Mesodermal cell (in vitro differentiated cells): ENCODE data around the gene CCND1.

Source experiments
- H3K27ac ChIP-seq: 2 replicates; pipeline ENCODE4 v1.7.0; 2013; ENCODE audit warnings: mild to moderate bottlenecking, low read depth, low read length, moderate library complexity; ENCODE audit not compliant: severe bottlenecking
- H3K36me3 ChIP-seq: 2 replicates; pipeline ENCODE4 v1.7.1; 2013; ENCODE audit warnings: mild to moderate bottlenecking, low read length, moderate library complexity; ENCODE audit not compliant: control insufficient read depth, insufficient read depth
- H3K4me1 ChIP-seq: one replicate; pipeline ENCODE4 v1.7.1; 2013; ENCODE audit warnings: mild to moderate bottlenecking, low read length; ENCODE audit not compliant: insufficient read depth, control insufficient read depth, poor library complexity, severe bottlenecking
- H3K4me3 ChIP-seq: 2 replicates; pipeline ENCODE4 v1.7.0; 2013; ENCODE audit warnings: low read length, control low read depth, mild to moderate bottlenecking; ENCODE audit not compliant: insufficient read depth, poor library complexity, severe bottlenecking; ENCODE audit errors: extremely low read depth
- H3K9me3 ChIP-seq: 2 replicates; pipeline ENCODE4 v1.7.1; 2013; ENCODE audit warnings: mild to moderate bottlenecking, low read length, moderate library complexity; ENCODE audit not compliant: control insufficient read depth
- WGBS, 2 experiments: methylation state at CpG; one replicate each; pipeline ENCODE4 v1.1.5; 2013; ENCODE audit warnings: missing lambda C conversion rate in 2 of 2; ENCODE audit not compliant: insufficient coverage in 2 of 2; 5-methylcytosine and 5-hydroxymethylcytosine counted together

CCND1 gene

DNA sequence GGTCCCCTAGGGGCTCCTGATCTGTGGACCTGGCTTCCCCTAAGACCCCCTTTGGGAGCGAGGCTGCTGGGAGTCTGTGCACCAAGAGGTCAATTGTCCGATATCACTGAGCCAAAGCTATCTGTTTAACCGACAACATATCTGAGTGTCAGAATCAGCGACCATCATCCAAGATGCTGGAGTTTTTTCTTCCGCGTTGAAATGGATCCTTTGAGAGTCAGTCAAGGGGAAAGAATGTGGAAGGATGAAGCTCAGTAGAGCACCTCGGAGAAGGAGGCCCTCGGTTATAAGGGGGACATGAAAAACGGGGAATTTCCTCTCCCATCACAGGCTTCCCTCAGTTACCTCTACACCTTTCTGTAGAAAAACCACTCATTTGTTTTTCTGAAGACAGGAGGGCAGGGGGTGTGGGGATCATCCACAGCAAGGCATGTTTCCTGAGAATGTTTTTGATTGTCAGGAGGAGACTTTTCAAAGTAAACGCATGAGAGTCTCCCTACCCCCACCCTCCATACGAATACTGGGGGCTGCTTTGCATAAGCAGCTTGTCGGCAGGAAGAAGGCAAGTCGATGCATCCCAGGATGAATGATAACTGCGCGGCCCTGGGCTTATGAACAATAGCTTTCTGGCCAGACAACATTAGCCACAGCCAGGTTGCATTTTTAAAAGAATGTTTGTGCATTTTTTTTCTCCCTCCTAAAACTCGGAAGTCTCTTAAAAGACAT is 37.7 kb upstream of the CCND1 start:
- no peaks in the 10 kb centered on the region for H3K9me3 ChIP-seq
- no peak overlapping the region for H3K4me3 ChIP-seq
- H3K36me3 ChIP-seq = no peaks in the 10 kb centered on the region
- H3K27ac ChIP-seq = no peak overlapping the region
- WGBS, 2 experiments = 40 to 82% methylated on average over 6 to 8 of the region's 16 CpGs
- H3K4me1 ChIP-seq = peaks cover 7% of the 10 kb centered on the region

DNA sequence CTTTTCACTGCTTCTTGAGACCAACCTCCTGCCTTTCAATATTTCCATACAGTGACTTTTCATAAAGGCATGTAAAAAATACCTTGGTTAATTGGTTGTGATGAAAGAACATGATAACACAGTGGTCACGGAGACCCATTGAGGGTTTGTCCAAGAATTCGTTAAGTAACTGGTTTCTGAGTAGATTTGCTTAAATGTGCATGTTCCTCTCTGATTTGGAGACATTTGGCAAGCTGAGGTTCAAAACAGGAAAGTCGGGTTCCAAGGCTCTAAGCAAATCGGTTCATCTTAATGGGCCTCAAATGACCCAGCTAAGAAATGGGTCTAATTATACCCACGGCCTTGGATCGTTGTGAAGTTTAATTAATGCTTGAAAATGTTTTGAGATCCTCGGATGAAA is 36.9 kb upstream of the CCND1 start:
- Histone ChIP-seq H3K4me1 (peaks cover 7% of the 10 kb centered on the region), H3K36me3 (no peaks in the 10 kb centered on the region), H3K9me3 (peaks cover 4% of the 10 kb centered on the region), H3K27ac (no peak overlapping the region), H3K4me3 (no peak overlapping the region)
- WGBS, 2 experiments = 87 to 94% methylated on average over 7 of the region's 7 CpGs

GRCh38 chr11:69605737-69606526 is 35.0 kb upstream of the CCND1 start:
- Histone ChIP-seq H3K4me3 (no peak overlapping the region), H3K4me1 (peaks cover 7% of the 10 kb centered on the region), H3K27ac (no peak overlapping the region), H3K36me3 (no peaks in the 10 kb centered on the region), H3K9me3 (peaks cover 9% of the 10 kb centered on the region)
- WGBS, 2 experiments = 94 to 96% methylated on average over 12 to 14 of the region's 18 CpGs

DNA sequence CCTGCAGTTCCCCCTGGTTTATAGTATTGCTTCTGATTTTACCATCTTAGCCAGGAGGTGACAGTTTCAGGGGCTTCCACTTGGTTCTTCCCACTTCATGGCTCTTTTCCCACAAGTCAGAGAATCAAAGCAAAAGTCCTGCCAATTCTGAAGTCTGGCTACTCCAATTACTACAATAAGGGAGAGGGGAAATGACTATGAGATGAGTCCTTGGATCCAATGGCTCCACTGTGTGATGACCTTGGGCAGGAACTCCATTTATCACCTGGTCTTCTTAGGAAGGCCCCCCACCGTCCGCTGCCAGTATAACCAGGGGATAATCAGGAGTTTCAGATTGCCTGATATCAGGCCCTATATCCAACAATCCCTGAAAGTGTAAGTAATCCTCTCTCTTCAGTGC is 31.6 kb upstream of the CCND1 start:
- Histone ChIP-seq H3K9me3 (peaks cover 9% of the 10 kb centered on the region), H3K4me3 (no peak overlapping the region), H3K27ac (no peak overlapping the region), H3K4me1 (no peaks in the 10 kb centered on the region), H3K36me3 (no peaks in the 10 kb centered on the region)
- 94% methylated on average over 2 of the region's 2 CpGs; no CpG with 5 or more reads in 1 of the 2 experiments for WGBS, 2 experiments

DNA sequence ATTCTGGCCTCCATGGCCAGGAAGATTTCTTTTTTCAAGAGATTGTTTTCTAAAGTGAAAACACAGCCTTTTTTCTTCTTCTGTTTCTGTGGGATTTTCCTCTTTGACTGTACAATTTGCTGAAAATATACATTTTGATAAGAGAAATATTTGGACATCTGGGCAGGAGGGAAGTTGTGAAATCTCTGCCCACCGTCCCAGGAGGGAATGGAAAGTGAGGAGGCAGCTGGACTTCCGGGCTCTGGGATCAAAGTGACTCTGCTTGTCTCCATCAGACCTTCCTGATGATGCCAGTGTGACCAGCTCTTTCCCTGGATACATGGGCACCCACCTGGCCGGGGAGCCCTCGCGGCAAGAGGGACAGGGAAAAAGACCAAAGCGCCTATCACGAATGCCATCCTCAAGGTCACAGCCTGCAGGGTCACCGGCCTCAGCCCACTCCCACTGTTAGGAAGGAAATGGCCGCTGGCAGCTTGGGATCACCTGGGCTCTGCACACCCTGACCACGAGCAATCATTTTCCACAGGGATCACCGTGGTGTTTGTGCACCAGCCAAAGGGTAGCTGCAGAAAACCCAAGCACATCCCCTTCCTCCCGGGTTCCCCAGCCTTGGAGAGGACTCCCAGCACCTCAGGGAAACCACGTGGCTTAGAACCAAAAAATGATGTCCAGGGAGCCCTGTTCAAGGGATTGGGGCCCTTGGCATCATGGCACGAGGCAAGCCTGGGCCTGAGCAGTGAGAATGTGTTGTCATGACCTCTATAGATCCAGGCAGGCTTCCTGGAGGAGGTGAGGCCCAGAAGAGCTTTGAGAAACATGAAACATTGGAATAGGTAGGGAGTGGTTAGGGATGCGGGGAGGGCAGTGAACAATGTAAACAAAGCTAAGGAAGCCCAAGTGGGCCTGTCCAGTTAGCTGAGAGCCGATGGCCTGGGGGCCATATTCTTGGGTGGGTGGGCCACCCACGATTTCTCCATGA is 29.1 kb upstream of the CCND1 start:
- WGBS, 2 experiments = 78 to 86% methylated on average over 11 to 16 of the region's 17 CpGs
- no peak overlapping the region for H3K4me3 ChIP-seq

DNA sequence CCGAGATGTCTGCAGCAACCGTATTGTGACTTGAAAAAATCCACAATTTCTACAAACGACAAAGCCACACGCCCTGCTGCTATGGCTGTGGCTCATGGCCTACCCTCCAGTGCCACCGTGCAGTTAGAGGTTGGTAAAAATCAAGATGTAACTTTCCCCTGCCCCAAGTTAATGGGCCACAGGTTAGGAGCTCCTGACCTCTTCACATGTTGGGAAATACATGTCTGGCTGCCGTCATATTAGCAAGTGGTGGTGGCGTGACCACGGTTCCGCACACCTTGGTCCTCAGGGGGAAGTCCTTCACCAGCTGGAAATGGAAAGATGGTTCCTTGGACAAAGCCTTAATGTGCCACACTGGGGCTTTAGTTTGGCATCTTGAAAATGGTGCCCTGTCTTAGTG is 27.4 kb upstream of the CCND1 start:
- WGBS, 2 experiments = 94 to 97% methylated on average over 8 of the region's 9 CpGs
- Histone ChIP-seq H3K4me1 (peaks cover 3% of the 10 kb centered on the region), H3K9me3 (peaks cover 9% of the 10 kb centered on the region), H3K4me3 (no peak overlapping the region), H3K27ac (no peak overlapping the region), H3K36me3 (no peaks in the 10 kb centered on the region)

More for the DNA sequence above, 29.1 kb upstream of the CCND1 start:
- peaks cover 9% of the 10 kb centered on the region for H3K9me3 ChIP-seq
- H3K36me3 ChIP-seq = no peaks in the 10 kb centered on the region
- no peak overlapping the region for H3K27ac ChIP-seq
- peaks cover 3% of the 10 kb centered on the region for H3K4me1 ChIP-seq

GRCh38 chr11:69614085-69614484 is 26.9 kb upstream of the CCND1 start:
- Histone ChIP-seq H3K36me3 (no peaks in the 10 kb centered on the region), H3K4me1 (peaks cover 3% of the 10 kb centered on the region), H3K4me3 (no peak overlapping the region), H3K9me3 (peaks cover 5% of the 10 kb centered on the region), H3K27ac (no peak overlapping the region)
- 91 to 94% methylated on average over 5 to 8 of the region's 8 CpGs for WGBS, 2 experiments

GRCh38 chr11:69615545-69616278 is 25.2 kb upstream of the CCND1 start:
- Histone ChIP-seq H3K27ac (no peak overlapping the region), H3K4me3 (no peak overlapping the region), H3K4me1 (peaks cover 3% of the 10 kb centered on the region), H3K36me3 (no peaks in the 10 kb centered on the region), H3K9me3 (no peaks in the 10 kb centered on the region)
- 81 to 85% methylated on average over 11 to 15 of the region's 16 CpGs for WGBS, 2 experiments

- 85 to 88% methylated on average over 3 of the region's 4 CpGs for WGBS, 2 experiments
These were observed 23.7 kb upstream of the CCND1 start for GRCh38 chr11:69617220-69617619.

DNA sequence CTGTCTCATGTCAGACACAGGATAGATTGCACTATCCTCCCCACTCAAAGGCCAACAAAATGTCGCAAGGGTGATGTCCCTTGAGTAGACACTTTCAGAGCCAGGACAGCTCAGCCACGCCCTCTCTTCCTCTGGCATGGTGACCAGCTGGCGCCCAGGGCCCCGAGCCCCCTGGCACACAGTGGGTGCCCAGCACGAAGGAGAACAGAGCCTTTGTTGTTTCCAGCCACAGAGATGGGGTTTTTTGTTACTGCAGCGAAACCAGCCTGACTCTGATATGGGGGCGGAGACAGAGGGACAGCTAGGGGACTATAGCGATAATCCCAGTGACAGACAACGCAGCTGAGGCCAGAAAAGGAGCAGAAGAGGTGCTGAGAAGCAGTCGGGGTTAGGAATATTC is 23.3 kb upstream of the CCND1 start:
- Histone ChIP-seq H3K4me1 (peaks cover 3% of the 10 kb centered on the region), H3K27ac (no peak overlapping the region), H3K36me3 (no peaks in the 10 kb centered on the region), H3K9me3 (no peaks in the 10 kb centered on the region), H3K4me3 (no peak overlapping the region)
- 90 to 94% methylated on average over 10 of the region's 10 CpGs for WGBS, 2 experiments

More at GRCh38 chr11:69617220-69617619, 23.7 kb upstream of the CCND1 start:
- Histone ChIP-seq H3K4me3 (no peak overlapping the region), H3K27ac (no peak overlapping the region), H3K9me3 (no peaks in the 10 kb centered on the region), H3K36me3 (no peaks in the 10 kb centered on the region), H3K4me1 (peaks cover 3% of the 10 kb centered on the region)
